Measurements from ENCODE around the gene DENND4B.

DNA sequence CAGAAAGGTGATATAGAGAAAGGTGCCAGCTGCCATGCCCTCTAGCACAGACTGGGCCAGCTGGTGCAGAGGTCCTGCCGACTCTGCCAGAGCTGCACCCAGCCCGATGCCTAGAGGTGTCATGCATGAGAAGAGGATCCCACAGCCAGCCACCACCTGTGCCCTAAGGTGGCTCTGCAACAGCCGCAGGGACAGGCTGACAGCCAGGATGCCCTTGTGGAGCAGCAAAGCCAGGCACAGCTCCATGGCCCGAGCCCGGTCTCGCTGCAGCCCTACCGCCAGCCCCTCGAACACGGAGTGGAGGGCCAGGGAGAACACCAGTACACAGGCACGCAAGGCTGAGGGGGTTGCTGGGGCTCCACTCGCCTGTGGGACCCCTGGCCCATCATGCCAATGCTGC lies 13.7 kb upstream of the DENND4B start:
- TF ChIP-seq, protein P1, sequence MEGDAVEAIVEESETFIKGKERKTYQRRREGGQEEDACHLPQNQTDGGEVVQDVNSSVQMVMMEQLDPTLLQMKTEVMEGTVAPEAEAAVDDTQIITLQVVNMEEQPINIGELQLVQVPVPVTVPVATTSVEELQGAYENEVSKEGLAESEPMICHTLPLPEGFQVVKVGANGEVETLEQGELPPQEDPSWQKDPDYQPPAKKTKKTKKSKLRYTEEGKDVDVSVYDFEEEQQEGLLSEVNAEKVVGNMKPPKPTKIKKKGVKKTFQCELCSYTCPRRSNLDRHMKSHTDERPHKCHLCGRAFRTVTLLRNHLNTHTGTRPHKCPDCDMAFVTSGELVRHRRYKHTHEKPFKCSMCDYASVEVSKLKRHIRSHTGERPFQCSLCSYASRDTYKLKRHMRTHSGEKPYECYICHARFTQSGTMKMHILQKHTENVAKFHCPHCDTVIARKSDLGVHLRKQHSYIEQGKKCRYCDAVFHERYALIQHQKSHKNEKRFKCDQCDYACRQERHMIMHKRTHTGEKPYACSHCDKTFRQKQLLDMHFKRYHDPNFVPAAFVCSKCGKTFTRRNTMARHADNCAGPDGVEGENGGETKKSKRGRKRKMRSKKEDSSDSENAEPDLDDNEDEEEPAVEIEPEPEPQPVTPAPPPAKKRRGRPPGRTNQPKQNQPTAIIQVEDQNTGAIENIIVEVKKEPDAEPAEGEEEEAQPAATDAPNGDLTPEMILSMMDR (IDR thresholded peaks at IDR 0.05; ENCODE audit: poor library complexity), result no peak
- no peak for TF ChIP-seq EZH2phosphoT487 (IDR thresholded peaks at IDR 0.05; ENCODE audit: low read depth, severe bottlenecking, unreplicated experiment)
